Measurements from ENCODE around the gene VAPA. TPM values are rescaled to one million over a fixed set of nuclear protein-coding genes. Genes with fewer than 3 reads are reported as not detected.

VAPA gene
- total and polyA plus RNA-seq, 2 donors (not counting 1 experiment from before 2014, with no cell fraction given) = 235 to 420 TPM

DNA sequence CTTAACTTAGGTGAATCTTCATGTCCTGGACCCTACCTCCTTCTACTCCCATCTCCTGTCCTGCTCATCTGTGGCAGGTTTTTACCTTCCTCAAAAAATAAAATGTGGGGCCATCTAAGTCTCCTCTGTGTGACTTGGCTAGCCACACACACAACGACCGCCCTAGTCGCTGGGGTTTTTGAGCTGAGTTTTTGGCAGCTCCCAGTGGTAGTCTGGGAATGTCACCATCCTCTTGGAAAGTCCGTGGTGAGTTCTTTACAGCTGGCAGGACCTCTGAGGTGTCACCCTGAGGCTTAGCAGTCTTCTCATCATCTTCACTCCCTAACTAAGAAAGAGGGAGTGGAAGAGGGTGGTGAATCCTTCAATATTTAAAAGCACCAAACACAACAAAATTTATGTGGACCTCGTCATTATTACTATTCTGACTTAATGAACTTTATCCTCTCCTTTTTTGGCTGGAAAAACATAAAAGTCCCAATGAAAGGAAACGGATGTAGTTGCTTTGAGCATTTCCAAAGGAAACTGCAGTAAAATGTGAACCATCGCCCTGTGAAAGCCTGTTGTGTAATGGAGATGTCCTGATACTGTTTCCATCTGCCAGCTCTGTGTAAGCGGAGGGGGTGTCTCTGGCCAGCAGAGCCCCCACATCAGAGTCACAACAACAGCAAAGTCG, 78.6 kb downstream of the VAPA start:
- Histone ChIP-seq H3K79me2 (ENCODE audit: control insufficient read depth, insufficient read depth, low read length) (no peaks in the 10 kb centered on the region), H3K27ac (ENCODE audit: insufficient read depth, low read length) (no peak overlapping the region), H2AFZ (ENCODE audit: low read length) (no peak overlapping the region), H3K27me3 (ENCODE audit: control insufficient read depth, insufficient read depth, low read length) (no peaks in the 10 kb centered on the region), H3K4me1 (ENCODE audit: control insufficient read depth, extremely low read depth, insufficient read depth, low read length) (no peaks in the 10 kb centered on the region), H4K20me1 (ENCODE audit: control insufficient read depth, extremely low read depth, insufficient read depth, low read length) (no peaks in the 10 kb centered on the region), H3K9ac (ENCODE audit: insufficient read depth, low read length) (no peak overlapping the region), H3K9me3 (ENCODE audit: control insufficient read depth, insufficient read depth, low read depth, low read length) (no peaks in the 10 kb centered on the region), H3K4me3 (replicated peaks in 1 of 4; ENCODE audit: control extremely low read depth in 1 of 4, insufficient read depth in 1 of 4, low read depth in 3 of 4, low read length in 4 of 4) (no peak overlapping the region), H3K36me3 (ENCODE audit: control insufficient read depth, insufficient read depth, low read length) (no peaks in the 10 kb centered on the region), H3K4me2 (ENCODE audit: extremely low read depth, insufficient read depth, low read length) (no peak overlapping the region)
- no peak for TF ChIP-seq EZH2 (IDR thresholded peaks at IDR 0.05; ENCODE audit: low read length, missing control alignments)
- TF ChIP-seq, protein P1, sequence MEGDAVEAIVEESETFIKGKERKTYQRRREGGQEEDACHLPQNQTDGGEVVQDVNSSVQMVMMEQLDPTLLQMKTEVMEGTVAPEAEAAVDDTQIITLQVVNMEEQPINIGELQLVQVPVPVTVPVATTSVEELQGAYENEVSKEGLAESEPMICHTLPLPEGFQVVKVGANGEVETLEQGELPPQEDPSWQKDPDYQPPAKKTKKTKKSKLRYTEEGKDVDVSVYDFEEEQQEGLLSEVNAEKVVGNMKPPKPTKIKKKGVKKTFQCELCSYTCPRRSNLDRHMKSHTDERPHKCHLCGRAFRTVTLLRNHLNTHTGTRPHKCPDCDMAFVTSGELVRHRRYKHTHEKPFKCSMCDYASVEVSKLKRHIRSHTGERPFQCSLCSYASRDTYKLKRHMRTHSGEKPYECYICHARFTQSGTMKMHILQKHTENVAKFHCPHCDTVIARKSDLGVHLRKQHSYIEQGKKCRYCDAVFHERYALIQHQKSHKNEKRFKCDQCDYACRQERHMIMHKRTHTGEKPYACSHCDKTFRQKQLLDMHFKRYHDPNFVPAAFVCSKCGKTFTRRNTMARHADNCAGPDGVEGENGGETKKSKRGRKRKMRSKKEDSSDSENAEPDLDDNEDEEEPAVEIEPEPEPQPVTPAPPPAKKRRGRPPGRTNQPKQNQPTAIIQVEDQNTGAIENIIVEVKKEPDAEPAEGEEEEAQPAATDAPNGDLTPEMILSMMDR (conservative IDR thresholded peaks at IDR 0.05 in 1 of 2, IDR thresholded peaks at IDR 0.05 in 1 of 2; ENCODE audit: low read depth in 1 of 2, low read length in 2 of 2) = no peak
- peak in 1 of 2 donors; percentile 60 for DNase-seq (ENCODE audit: low read depth in 2 of 2)

DNA sequence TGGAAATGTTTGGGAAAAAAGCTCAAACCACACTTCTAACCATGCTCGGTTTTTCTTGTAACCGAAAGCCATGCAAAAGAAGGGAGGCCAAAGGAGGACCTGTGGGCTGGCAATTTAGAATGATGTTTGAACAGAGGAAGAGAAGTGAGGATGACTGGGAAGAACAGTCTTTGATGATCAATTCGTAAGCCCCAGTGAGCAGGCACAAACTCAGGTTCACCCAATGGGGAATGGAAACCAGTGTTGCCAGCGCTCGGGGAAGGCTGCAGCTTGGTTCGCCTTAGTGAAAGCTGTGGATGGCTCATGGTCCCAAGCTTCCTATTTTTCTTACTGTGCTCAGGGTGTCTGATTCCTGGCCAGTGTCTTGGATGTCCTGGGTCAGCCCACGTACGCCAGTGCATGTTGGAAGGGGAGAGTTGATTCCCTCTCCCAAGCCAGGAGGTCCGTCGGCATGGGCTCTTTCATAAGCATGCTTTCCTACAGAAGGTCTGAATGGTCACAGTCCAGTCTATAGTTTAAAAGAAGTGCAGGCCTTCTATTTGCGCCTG, 79.2 kb downstream of the VAPA start:
- no peaks in the 10 kb centered on the region for H3K36me3 ChIP-seq (ENCODE audit: control insufficient read depth, insufficient read depth, low read length)
- H3K9ac ChIP-seq (ENCODE audit: insufficient read depth, low read length) = no peak overlapping the region
- no peak for TF ChIP-seq EZH2 (IDR thresholded peaks at IDR 0.05; ENCODE audit: low read length, missing control alignments)
- TF ChIP-seq, protein P1 (conservative IDR thresholded peaks at IDR 0.05 in 1 of 2, IDR thresholded peaks at IDR 0.05 in 1 of 2; ENCODE audit: low read depth in 1 of 2, low read length in 2 of 2) = no peak
- H3K9me3 ChIP-seq (ENCODE audit: control insufficient read depth, insufficient read depth, low read depth, low read length) = no peaks in the 10 kb centered on the region
- H3K4me2 ChIP-seq (ENCODE audit: extremely low read depth, insufficient read depth, low read length) = no peak overlapping the region
- no peak overlapping the region for H2AFZ ChIP-seq (ENCODE audit: low read length)
- H3K79me2 ChIP-seq (ENCODE audit: control insufficient read depth, insufficient read depth, low read length) = no peaks in the 10 kb centered on the region
- no peaks in the 10 kb centered on the region for H3K27me3 ChIP-seq (ENCODE audit: control insufficient read depth, insufficient read depth, low read length)
- no peak for DNase-seq (ENCODE audit: low read depth in 2 of 2)
- H3K4me3 ChIP-seq (replicated peaks in 1 of 4; ENCODE audit: control extremely low read depth in 1 of 4, insufficient read depth in 1 of 4, low read depth in 3 of 4, low read length in 4 of 4) = no peak overlapping the region
- no peaks in the 10 kb centered on the region for H4K20me1 ChIP-seq (ENCODE audit: control insufficient read depth, extremely low read depth, insufficient read depth, low read length)
- H3K27ac ChIP-seq (ENCODE audit: insufficient read depth, low read length) = no peak overlapping the region
- no peaks in the 10 kb centered on the region for H3K4me1 ChIP-seq (ENCODE audit: control insufficient read depth, extremely low read depth, insufficient read depth, low read length)

DNA sequence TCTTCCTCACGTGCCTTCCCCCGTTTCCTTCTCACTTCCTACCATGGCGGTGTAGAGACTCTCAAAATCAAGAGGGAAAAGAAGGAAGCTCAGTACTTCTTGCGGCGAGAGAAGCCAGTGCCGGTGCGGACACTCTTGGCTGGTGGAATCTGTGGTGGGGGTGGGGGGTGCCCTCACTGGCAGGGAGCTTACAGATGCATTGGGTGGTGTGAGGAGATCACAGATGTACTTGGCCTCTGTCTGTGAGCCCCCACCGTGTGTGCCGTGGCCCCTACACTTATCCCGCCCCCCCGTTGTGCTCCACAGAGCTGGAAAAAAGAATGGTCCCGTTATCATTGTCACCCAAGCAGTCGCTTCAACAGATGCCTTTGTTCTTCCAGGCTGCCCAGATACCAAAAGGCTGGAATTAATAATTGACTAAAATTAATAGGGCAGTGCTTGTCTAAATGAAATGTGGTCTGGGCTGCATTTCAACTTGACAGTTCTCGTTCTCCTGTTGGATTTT, 79.8 kb downstream of the VAPA start:
- H3K4me1 ChIP-seq (ENCODE audit: control insufficient read depth, extremely low read depth, insufficient read depth, low read length) = no peaks in the 10 kb centered on the region
- H3K4me2 ChIP-seq (ENCODE audit: extremely low read depth, insufficient read depth, low read length) = no peak overlapping the region
- H2AFZ ChIP-seq (ENCODE audit: low read length) = no peak overlapping the region
- no peak overlapping the region for H3K9ac ChIP-seq (ENCODE audit: insufficient read depth, low read length)
- DNase-seq (ENCODE audit: low read depth in 2 of 2) = no peak
- H3K27ac ChIP-seq (ENCODE audit: insufficient read depth, low read length) = no peak overlapping the region
- no peak overlapping the region for H3K4me3 ChIP-seq (replicated peaks in 1 of 4; ENCODE audit: control extremely low read depth in 1 of 4, insufficient read depth in 1 of 4, low read depth in 3 of 4, low read length in 4 of 4)
- no peaks in the 10 kb centered on the region for H3K27me3 ChIP-seq (ENCODE audit: control insufficient read depth, insufficient read depth, low read length)
- no peaks in the 10 kb centered on the region for H3K36me3 ChIP-seq (ENCODE audit: control insufficient read depth, insufficient read depth, low read length)
- no peaks in the 10 kb centered on the region for H3K9me3 ChIP-seq (ENCODE audit: control insufficient read depth, insufficient read depth, low read depth, low read length)
- TF ChIP-seq, protein P1 (conservative IDR thresholded peaks at IDR 0.05 in 1 of 2, IDR thresholded peaks at IDR 0.05 in 1 of 2; ENCODE audit: low read depth in 1 of 2, low read length in 2 of 2) = no peak
- no peak for TF ChIP-seq EZH2 (IDR thresholded peaks at IDR 0.05; ENCODE audit: low read length, missing control alignments)
- no peaks in the 10 kb centered on the region for H4K20me1 ChIP-seq (ENCODE audit: control insufficient read depth, extremely low read depth, insufficient read depth, low read length)
- no peaks in the 10 kb centered on the region for H3K79me2 ChIP-seq (ENCODE audit: control insufficient read depth, insufficient read depth, low read length)
